ENCODE data around the gene NTRK2. TPM values are rescaled to one million over a fixed set of nuclear protein-coding genes. Genes with fewer than 3 reads are reported as not detected.

Gene NTRK2
- total RNA-seq, 1 experiment from 2014 or later: 0.16 TPM

GRCh38 chr9:84937581-84937980 lies 268.1 kb downstream of the NTRK2 start:
- no peak for DNase-seq (ENCODE audit: low read depth in 1 of 2, low spot score in 2 of 2)

GRCh38 chr9:84939774-84940173 lies 270.2 kb downstream of the NTRK2 start:
- no peaks in the 10 kb centered on the region for H3K27me3 ChIP-seq (replicated peaks)
- no peak overlapping the region for H3K4me3 ChIP-seq
- H3K36me3 ChIP-seq: no peaks in the 10 kb centered on the region
- DNase-seq (ENCODE audit: low read depth in 1 of 2, low spot score in 2 of 2): no peak
- no peak overlapping the region for H3K27ac ChIP-seq
- H3K4me1 ChIP-seq (replicated peaks): no peaks in the 10 kb centered on the region
- H3K9me3 ChIP-seq (replicated peaks): no peaks in the 10 kb centered on the region

More at GRCh38 chr9:84937581-84937980, 268.1 kb downstream of the NTRK2 start:
- H3K9me3 ChIP-seq (replicated peaks): no peaks in the 10 kb centered on the region
- no peaks in the 10 kb centered on the region for H3K4me1 ChIP-seq (replicated peaks)
- H3K27ac ChIP-seq: no peak overlapping the region
- no peaks in the 10 kb centered on the region for H3K36me3 ChIP-seq
- no peaks in the 10 kb centered on the region for H3K27me3 ChIP-seq (replicated peaks)
- no peak overlapping the region for H3K4me3 ChIP-seq

- Histone ChIP-seq H3K27ac (no peak overlapping the region), H3K4me3 (no peak overlapping the region), H3K9me3 (replicated peaks) (no peaks in the 10 kb centered on the region), H3K27me3 (replicated peaks) (no peaks in the 10 kb centered on the region), H3K4me1 (replicated peaks) (no peaks in the 10 kb centered on the region), H3K36me3 (no peaks in the 10 kb centered on the region)
- no peak for DNase-seq (ENCODE audit: low read depth in 1 of 2, low spot score in 2 of 2)
Observed at GRCh38 chr9:84940294-84940693, 270.8 kb downstream of the NTRK2 start.

DNA sequence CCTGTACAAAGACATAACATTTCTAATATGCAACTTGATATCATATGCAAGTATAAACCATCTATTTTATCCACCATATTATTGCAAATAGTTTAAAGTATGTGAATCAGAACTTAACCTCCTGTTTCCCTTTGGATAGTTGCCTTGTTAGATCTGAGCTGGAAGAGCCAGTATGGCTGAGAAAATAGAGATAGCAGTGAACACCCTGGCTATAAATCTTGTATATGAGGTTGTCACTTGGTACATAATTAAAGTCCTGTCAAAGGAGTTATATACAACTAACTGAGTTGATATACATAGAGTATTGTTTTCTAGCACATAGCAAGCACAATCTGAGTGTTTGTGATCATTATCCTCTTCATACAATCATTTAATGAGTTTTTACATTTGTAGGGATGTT lies 272.3 kb downstream of the NTRK2 start:
- Histone ChIP-seq H3K27ac (no peak overlapping the region), H3K4me1 (replicated peaks) (no peaks in the 10 kb centered on the region), H3K9me3 (replicated peaks) (no peaks in the 10 kb centered on the region), H3K27me3 (replicated peaks) (no peaks in the 10 kb centered on the region), H3K4me3 (no peak overlapping the region), H3K36me3 (no peaks in the 10 kb centered on the region)
- no peak for DNase-seq (ENCODE audit: low read depth in 1 of 2, low spot score in 2 of 2)

GRCh38 chr9:84943482-84944050 lies 274.0 kb downstream of the NTRK2 start:
- Histone ChIP-seq H3K36me3 (no peaks in the 10 kb centered on the region), H3K27me3 (replicated peaks) (no peaks in the 10 kb centered on the region)
- no peak for DNase-seq (ENCODE audit: low read depth in 1 of 2, low spot score in 2 of 2)

DNA sequence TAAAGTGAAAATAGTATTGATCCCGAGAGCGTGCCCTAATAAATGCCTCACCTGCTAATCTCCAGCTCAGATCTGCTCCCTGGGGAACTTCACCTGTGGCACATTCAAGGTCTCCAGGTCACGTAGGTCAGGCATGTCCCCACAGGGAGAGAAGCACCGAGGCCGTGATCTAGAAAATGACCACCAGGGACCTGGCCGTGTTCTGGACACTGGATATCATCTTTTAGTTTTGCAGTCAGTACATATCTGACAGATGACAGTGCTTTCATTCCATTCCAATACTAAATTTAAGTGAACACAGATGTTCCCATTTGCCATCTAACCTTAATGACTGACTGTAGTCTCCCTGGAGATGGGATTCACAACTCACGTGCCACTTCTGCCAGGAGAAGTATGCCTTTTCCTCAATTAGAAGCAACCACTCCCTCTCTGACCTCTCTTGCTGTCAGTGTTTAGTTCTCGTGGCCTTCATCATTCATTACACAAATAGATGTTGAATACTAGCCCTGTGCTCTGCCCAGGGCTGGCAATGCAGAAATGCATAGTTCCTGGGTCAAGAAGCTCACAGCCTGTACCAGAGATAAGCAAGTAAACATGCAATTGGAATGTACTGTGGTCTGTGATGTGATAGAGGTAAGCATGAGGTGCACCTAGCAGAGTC lies 276.5 kb downstream of the NTRK2 start:
- no peaks in the 10 kb centered on the region for H3K4me1 ChIP-seq (replicated peaks)
- H3K36me3 ChIP-seq: no peaks in the 10 kb centered on the region
- H3K9me3 ChIP-seq (replicated peaks): no peaks in the 10 kb centered on the region
- H3K27ac ChIP-seq: no peak overlapping the region
- H3K4me3 ChIP-seq: no peak overlapping the region
- H3K27me3 ChIP-seq (replicated peaks): no peaks in the 10 kb centered on the region
- DNase-seq (ENCODE audit: low read depth in 1 of 2, low spot score in 2 of 2): no peak

More at GRCh38 chr9:84943482-84944050, 274.0 kb downstream of the NTRK2 start:
- H3K9me3 ChIP-seq (replicated peaks): no peaks in the 10 kb centered on the region
- no peak overlapping the region for H3K27ac ChIP-seq
- no peak overlapping the region for H3K4me3 ChIP-seq
- no peaks in the 10 kb centered on the region for H3K4me1 ChIP-seq (replicated peaks)

- Histone ChIP-seq H3K4me1 (replicated peaks) (no peaks in the 10 kb centered on the region), H3K9me3 (replicated peaks) (no peaks in the 10 kb centered on the region), H3K27me3 (replicated peaks) (no peaks in the 10 kb centered on the region), H3K4me3 (no peak overlapping the region), H3K27ac (no peak overlapping the region), H3K36me3 (no peaks in the 10 kb centered on the region)
- DNase-seq (ENCODE audit: low read depth in 1 of 2, low spot score in 2 of 2): no peak
Observed at GRCh38 chr9:84947412-84947972, 278.0 kb downstream of the NTRK2 start.

GRCh38 chr9:84949258-84949657 lies 279.7 kb downstream of the NTRK2 start:
- Histone ChIP-seq H3K27me3 (replicated peaks) (no peaks in the 10 kb centered on the region), H3K36me3 (no peaks in the 10 kb centered on the region), H3K4me1 (replicated peaks) (no peaks in the 10 kb centered on the region), H3K4me3 (no peak overlapping the region), H3K9me3 (replicated peaks) (no peaks in the 10 kb centered on the region), H3K27ac (no peak overlapping the region)
- DNase-seq (ENCODE audit: low read depth in 1 of 2, low spot score in 2 of 2): no peak

- Histone ChIP-seq H3K36me3 (no peaks in the 10 kb centered on the region), H3K9me3 (replicated peaks) (no peaks in the 10 kb centered on the region), H3K4me1 (replicated peaks) (no peaks in the 10 kb centered on the region), H3K4me3 (no peak overlapping the region), H3K27ac (no peak overlapping the region), H3K27me3 (replicated peaks) (no peaks in the 10 kb centered on the region)
- no peak for DNase-seq (ENCODE audit: low read depth in 1 of 2, low spot score in 2 of 2)
Observed at GRCh38 chr9:84949971-84950370, 280.4 kb downstream of the NTRK2 start.

DNA sequence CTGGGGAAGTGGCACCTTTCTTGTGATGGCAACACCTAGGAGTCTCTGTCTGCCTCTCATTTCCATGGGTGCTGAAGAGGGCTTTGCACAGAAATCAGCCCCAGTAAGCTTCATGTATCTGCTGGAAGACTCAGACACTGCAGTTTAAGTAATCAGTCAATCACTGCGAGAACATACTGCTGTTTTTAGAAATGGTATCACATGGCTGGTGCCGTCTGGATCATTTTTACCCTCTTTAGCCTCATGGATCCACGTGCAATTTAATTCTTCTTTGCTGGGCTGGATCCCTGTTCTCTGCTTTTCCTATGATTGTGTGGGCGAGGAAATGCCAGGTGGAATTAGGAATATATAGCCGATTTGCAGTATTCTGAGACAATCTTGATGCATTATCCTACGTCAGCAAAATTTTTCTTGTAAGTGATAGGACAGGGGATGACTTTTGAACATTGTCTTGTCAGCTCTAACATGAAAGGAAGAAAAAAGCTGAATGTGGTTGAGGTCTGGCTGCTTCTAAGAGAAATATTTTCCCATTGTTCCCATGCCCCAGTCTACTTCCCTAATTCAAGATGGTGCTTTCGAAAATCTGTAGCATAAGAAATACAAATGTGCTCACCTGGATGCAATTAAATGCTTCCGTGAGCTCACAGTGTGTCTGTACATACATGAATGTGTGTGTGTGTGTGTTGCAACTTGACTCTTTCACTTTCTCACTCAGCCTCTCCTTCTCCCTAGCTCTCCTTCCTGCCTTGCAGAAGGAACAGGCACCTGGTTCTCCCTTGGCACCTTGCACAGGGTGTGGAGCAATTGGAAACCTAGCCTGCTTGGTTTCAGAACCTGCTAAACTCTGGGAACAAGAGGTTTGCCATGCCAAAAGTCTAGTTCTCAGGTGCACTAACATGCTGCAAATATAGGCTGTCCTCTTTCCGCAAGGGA lies 281.6 kb downstream of the NTRK2 start:
- H3K36me3 ChIP-seq: no peaks in the 10 kb centered on the region
- H3K27me3 ChIP-seq (replicated peaks): no peaks in the 10 kb centered on the region
- H3K9me3 ChIP-seq (replicated peaks): no peaks in the 10 kb centered on the region
- H3K4me1 ChIP-seq (replicated peaks): no peaks in the 10 kb centered on the region
- no peak overlapping the region for H3K4me3 ChIP-seq
- DNase-seq (ENCODE audit: low read depth in 1 of 2, low spot score in 2 of 2): no peak
- H3K27ac ChIP-seq: no peak overlapping the region

GRCh38 chr9:84953252-84953773 lies 283.8 kb downstream of the NTRK2 start:
- Histone ChIP-seq H3K9me3 (replicated peaks) (no peaks in the 10 kb centered on the region), H3K4me1 (replicated peaks) (no peaks in the 10 kb centered on the region), H3K4me3 (no peak overlapping the region), H3K36me3 (no peaks in the 10 kb centered on the region), H3K27ac (no peak overlapping the region), H3K27me3 (replicated peaks) (no peaks in the 10 kb centered on the region)
- DNase-seq (ENCODE audit: low read depth in 1 of 2, low spot score in 2 of 2): no peak

DNA sequence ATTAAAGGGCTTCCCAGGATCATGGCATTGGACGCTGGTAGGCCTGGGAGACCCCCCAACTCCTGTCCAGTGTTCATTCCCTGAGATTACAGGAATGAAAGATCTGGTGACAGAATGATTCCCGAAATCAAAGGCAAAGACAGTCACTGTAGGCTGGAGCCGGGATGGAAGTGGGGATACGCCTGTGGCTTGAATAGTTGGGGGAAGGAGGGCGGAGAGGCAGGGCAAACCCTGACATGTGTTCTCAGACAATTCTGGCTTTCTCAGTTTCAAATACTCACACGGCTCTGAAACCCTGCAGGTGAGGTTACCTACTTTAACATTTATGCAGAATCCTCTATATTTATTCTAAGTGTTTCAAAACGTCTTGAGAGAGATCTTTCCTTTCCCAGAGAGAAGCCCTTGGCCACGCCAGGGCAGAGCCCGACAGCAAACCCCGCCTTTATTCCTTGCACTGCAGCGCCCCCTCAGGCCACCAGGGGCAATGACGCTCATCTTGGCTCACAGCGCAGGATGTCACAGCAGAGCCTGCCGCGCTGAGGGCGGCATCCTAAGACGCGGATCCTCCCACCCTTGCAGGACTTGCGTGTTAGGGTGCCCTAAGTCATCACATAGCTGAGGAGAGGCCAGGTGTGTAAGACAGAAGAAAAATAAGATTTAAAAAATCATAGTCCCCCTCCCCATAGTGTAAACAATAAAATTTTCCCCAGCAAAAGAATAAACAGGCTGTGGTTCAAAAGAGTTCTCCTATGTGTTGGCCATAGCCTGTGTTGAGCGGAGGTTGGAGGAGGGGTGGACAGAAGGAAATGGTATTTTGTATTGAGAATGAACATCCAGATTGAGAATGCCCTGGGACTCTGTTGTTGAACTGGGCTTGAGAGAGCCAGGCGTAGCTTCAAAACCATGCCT lies 284.5 kb downstream of the NTRK2 start:
- Histone ChIP-seq H3K27me3 (replicated peaks) (no peaks in the 10 kb centered on the region), H3K4me3 (no peak overlapping the region), H3K4me1 (replicated peaks) (no peaks in the 10 kb centered on the region), H3K27ac (no peak overlapping the region), H3K36me3 (no peaks in the 10 kb centered on the region), H3K9me3 (replicated peaks) (no peaks in the 10 kb centered on the region)
- peak; percentile 10 to 49 for DNase-seq (ENCODE audit: low read depth in 1 of 2, low spot score in 2 of 2)

- Histone ChIP-seq H3K36me3 (no peaks in the 10 kb centered on the region), H3K9me3 (replicated peaks) (no peaks in the 10 kb centered on the region), H3K27ac (no peak overlapping the region), H3K4me3 (no peak overlapping the region), H3K4me1 (replicated peaks) (no peaks in the 10 kb centered on the region), H3K27me3 (replicated peaks) (no peaks in the 10 kb centered on the region)
- DNase-seq (ENCODE audit: low read depth in 1 of 2, low spot score in 2 of 2): no peak
Observed at GRCh38 chr9:84955155-84955554, 285.6 kb downstream of the NTRK2 start.

Measured in SJSA1 (cell line).